Esophagus squamous epithelium (tissue), 5 donors: ENCODE data around the gene ZRANB1. TPM values are rescaled to one million over a fixed set of nuclear protein-coding genes. Genes with fewer than 3 reads are reported as not detected.

Experiments
- DNase-seq: peaks from one replicate; lab custom pipeline; 2025; lab: John Stamatoyannopoulos, UW
- H3K27ac ChIP-seq, 4 donors: fragments of 200-600 bp; sonication (generic); one replicate each; pipeline ENCODE4 v1.5.1; 2016 to 2019; ENCODE audit warnings: mild to moderate bottlenecking in 1 of 4
- H3K27me3 ChIP-seq, 4 donors: fragments of 200-600 bp; sonication (generic); 1 replicate in 3 of 4; 2 replicates in 1 of 4; pipeline versions ENCODE4 v1.5.1 to v1.6.0; 2017 to 2021; ENCODE audit warnings: antibody characterized with exemption in 1 of 4
- H3K36me3 ChIP-seq, 3 donors: fragments of 200-600 bp; sonication (generic); one replicate each; pipeline ENCODE4 v1.5.1; 2016 to 2019
- H3K4me1 ChIP-seq, 3 donors: fragments of 200-600 bp; sonication (generic); one replicate each; pipeline ENCODE4 v1.5.1; 2017 to 2019
- H3K4me3 ChIP-seq, 4 donors: fragments of 200-600 bp; sonication (generic); 1 replicate in 3 of 4; 2 replicates in 1 of 4; pipeline ENCODE4 v1.5.1; 2016 to 2019; ENCODE audit warnings: mild to moderate bottlenecking in 2 of 4, moderate library complexity in 1 of 4
- H3K9me3 ChIP-seq, 3 donors: fragments of 200-600 bp; sonication (generic); one replicate each; pipeline ENCODE4 v1.5.1; 2016 to 2019
- POLR2A ChIP-seq, 4 donors: fragments of 450-650 bp; IDR thresholded peaks; one replicate each; pipeline ENCODE4 v1.6.1; 2017; ENCODE audit warnings: antibody characterized with exemption in 4 of 4, mild to moderate bottlenecking in 4 of 4, moderate library complexity in 3 of 4
- WGBS, 2 donors: methylation state at CpG; one replicate each; pipeline ENCODE4 v1.1.5; 2018; 5-methylcytosine and 5-hydroxymethylcytosine counted together
- intact Hi-C: fragments of 100-400 bp; cut with DNase I; formaldehyde crosslinking; loops from one replicate; pipeline ENCODE4 v1.15.0; 2022
- total RNA-seq, 4 donors: library from RNA; depleted of rRNA; stranded (reverse); fragments of >200 nt; gene quantifications; one replicate each; pipeline ENCODE4 v1.1.0, GENCODE V29; 2016
- TF ChIP-seq, protein P1 (sequence below), 6 experiments: fragments of 450-650 bp in 4 of 6; fragments of 200-600 bp in 2 of 6; sonication (generic) in 2 of 6; IDR thresholded peaks; one replicate each; pipeline ENCODE4 v1.5.1; 2016 to 2019; ENCODE audit warnings: antibody characterized with exemption in 6 of 6, mild to moderate bottlenecking in 4 of 6, moderate library complexity in 4 of 6
- donor health status: DM: yes; HTN: yes; CAD: no.

ZRANB1 gene
- total RNA-seq, 4 donors from 2014 or later = 11.7 to 25.2 (median 17.4) TPM

DNA sequence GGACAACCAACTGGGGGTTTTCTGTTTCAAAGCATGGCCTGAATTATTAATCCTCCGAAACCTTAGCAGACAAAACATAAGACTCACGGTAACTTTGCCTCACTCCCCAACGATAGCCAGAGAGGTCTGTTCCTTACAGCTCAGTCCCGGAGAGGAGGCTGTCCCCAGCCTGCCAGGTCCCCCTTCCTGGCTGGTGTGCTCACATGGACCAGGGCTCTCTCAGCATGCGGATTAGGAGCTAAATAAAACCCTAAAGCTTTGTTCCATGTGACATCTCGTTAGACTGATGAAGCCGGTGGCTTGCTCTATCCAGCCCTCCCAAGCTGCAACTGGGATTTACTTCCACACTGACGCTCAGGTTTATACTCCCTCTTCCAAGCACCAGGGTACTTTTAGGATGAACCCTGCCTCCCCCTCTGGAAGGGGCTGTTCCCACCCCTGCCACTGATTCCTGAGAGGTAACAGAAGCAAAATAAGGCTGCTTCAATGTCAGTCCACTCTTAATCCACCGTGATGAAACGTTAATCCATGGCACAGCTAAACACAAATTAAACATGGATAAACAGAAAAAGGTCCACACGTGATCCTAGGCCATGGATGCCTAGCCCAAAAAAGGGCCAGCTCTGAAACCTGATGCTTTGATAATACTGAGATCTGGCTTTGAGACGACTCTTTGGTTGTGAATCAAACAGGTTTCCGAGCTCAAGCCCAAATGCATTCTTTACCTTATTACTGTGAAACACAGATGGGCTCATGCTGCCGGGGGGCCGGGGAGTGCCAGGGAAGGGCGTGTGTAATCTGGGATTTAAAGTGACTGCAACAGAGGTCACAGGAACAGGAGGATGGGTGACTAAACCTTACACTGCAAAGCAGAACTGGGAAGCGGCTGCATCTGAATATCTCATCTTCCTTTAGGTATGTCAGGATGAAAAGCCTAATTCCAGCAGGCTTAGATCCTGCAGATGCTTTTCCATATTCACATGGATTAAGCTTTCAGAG is 86.2 kb downstream of the ZRANB1 start:
- DNase-seq = no peak
- H3K9me3 ChIP-seq = no peaks in the 10 kb centered on the region
- H3K27me3 ChIP-seq = no peaks in the 10 kb centered on the region
- peak overlapping the region; percentile 6 to 14 (median 10) for H3K27ac ChIP-seq
- 63 to 67% methylated on average over 10 to 14 of the region's 17 CpGs for WGBS, 2 donors
- peaks cover 6 to 42% (median 11%) of the 10 kb centered on the region in 3 donors for H3K36me3 ChIP-seq
- no peak overlapping the region for H3K4me3 ChIP-seq
- H3K4me1 ChIP-seq = peaks cover 13 to 59% (median 13%) of the 10 kb centered on the region in 3 donors
- intact Hi-C loops = no loop called here
- TF ChIP-seq, protein P1, sequence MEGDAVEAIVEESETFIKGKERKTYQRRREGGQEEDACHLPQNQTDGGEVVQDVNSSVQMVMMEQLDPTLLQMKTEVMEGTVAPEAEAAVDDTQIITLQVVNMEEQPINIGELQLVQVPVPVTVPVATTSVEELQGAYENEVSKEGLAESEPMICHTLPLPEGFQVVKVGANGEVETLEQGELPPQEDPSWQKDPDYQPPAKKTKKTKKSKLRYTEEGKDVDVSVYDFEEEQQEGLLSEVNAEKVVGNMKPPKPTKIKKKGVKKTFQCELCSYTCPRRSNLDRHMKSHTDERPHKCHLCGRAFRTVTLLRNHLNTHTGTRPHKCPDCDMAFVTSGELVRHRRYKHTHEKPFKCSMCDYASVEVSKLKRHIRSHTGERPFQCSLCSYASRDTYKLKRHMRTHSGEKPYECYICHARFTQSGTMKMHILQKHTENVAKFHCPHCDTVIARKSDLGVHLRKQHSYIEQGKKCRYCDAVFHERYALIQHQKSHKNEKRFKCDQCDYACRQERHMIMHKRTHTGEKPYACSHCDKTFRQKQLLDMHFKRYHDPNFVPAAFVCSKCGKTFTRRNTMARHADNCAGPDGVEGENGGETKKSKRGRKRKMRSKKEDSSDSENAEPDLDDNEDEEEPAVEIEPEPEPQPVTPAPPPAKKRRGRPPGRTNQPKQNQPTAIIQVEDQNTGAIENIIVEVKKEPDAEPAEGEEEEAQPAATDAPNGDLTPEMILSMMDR (IDR thresholded peaks at IDR 0.05) = no peak
- no peak for TF ChIP-seq POLR2A (IDR thresholded peaks at IDR 0.05)

DNA sequence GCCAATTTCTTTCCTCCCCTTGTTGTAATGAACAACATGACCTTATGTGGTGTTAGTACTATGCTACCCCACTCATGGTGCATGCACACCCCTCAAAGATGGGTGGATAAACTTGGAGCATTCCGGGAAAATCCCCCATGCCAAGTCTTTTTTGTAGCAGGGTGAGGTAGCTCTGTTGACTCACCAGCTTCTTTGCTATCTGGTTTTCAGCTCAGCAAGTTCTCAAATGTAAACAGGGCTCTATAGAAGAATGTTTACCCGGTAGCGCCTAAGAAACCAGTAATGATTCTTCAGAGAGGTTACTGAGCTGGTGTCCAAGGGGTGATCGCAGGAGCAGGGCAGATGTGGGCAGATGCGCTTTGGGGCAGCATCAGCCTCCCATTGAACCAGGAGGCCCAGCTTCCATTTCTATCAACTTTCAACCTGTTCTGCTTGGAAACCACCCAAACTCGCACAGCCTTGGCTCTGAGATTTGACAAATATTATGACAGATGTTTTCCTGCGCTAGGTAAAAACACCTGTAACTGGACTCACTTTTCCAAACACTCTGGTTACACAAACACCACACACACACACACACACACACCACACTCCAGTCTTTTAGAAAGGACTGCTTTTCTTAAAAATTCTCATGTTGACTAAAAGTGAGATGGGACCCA is 87.8 kb downstream of the ZRANB1 start:
- TF ChIP-seq, protein P1 (IDR thresholded peaks at IDR 0.05) = no peak
- TF ChIP-seq POLR2A (IDR thresholded peaks at IDR 0.05) = no peak
- peaks cover 8 to 44% (median 10%) of the 10 kb centered on the region in 3 donors for H3K4me1 ChIP-seq
- H3K9me3 ChIP-seq = no peaks in the 10 kb centered on the region
- H3K27ac ChIP-seq = peak overlapping the region in 2 of 4 donors; percentile 32 to 37
- intact Hi-C loops = no loop called here
- peaks cover 6 to 46% (median 11%) of the 10 kb centered on the region in 3 donors for H3K36me3 ChIP-seq
- no peak for DNase-seq
- H3K4me3 ChIP-seq = no peak overlapping the region
- WGBS, 2 donors = 48 to 74% methylated on average over 6 to 7 of the region's 7 CpGs
- H3K27me3 ChIP-seq = no peaks in the 10 kb centered on the region

DNA sequence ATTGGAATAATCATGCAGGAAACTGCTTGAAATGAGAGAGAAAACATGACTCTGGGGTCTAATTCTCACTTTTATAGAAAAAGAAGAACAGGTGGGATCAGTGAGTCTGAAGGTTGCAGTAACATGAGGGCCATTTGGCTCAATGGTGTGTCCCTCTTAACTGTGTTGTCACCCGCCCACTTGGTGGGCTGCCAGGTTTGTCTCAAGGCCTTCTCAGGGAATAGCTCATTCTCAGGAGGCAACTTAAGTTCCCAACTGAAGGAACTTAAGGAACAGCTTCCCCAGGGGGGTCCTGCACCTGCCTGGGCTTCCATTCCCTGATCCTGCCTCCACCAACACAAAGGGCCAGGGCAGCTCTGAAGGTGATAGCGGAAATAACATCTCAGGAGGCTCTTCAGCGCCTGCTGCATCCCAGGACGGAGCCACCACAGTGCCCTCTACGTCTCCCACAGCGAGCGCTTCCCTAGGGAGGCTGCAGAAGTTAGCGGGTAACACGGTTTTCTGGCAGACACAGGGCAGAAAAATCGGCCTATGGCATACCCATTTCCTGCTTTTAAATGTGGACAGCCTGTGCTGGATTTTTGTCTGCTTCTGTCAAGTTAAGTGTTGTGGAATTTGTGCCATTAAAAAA is 88.8 kb downstream of the ZRANB1 start:
- no peaks in the 10 kb centered on the region for H3K27me3 ChIP-seq
- WGBS, 2 donors = 87 to 90% methylated on average over 4 to 10 of the region's 10 CpGs
- no peak overlapping the region for H3K4me3 ChIP-seq
- peaks cover 10 to 49% (median 12%) of the 10 kb centered on the region in 3 donors for H3K4me1 ChIP-seq
- intact Hi-C loops = no loop called here
- no peak overlapping the region for H3K27ac ChIP-seq
- TF ChIP-seq, protein P1 (IDR thresholded peaks at IDR 0.05) = no peak
- H3K9me3 ChIP-seq = no peaks in the 10 kb centered on the region
- H3K36me3 ChIP-seq = peaks cover 6 to 50% (median 11%) of the 10 kb centered on the region in 3 donors
- DNase-seq = no peak

DNA sequence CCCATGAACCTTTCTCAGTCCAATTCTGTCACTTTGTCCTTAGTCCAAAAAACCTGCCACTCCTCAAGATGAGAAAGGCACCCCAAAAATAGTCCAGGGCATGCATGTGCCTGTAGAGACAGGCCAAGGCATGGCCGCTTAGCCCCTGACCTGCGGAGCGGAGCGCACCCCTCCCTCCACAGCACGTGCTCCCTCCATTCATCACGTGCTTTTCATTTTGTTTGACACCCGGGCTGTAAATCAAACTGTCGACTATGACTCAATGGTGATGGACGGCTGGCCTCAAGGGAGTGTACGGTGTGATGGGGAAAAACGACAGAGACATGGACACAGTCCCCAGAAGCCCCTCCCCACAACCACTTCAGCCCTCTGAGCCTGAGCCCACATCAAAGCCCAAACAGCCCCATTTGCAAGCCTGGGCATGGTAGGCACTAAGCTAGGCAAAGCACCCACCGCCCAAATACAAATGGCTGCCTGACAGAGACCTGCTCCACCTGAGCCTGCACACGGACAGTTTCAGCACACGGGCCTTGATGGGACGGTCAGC is 90.6 kb downstream of the ZRANB1 start:
- no peak for TF ChIP-seq POLR2A (IDR thresholded peaks at IDR 0.05)
- TF ChIP-seq, protein P1 (IDR thresholded peaks at IDR 0.05) = no peak
- WGBS, 2 donors = 64 to 77% methylated on average over 6 to 11 of the region's 15 CpGs
- intact Hi-C loops = no loop called here
- DNase-seq = no peak
- H3K9me3 ChIP-seq = no peaks in the 10 kb centered on the region
- H3K4me1 ChIP-seq = peaks cover 19 to 66% (median 22%) of the 10 kb centered on the region in 3 donors
- no peaks in the 10 kb centered on the region for H3K27me3 ChIP-seq
- peaks cover 0 to 38% (median 0%) of the 10 kb centered on the region in 3 donors for H3K36me3 ChIP-seq
- H3K27ac ChIP-seq = no peak overlapping the region
- no peak overlapping the region for H3K4me3 ChIP-seq
